Muscle of leg (tissue), 11 donors: Measurements from ENCODE around the gene KLKB1. TPM values are rescaled to one million over a fixed set of nuclear protein-coding genes. Genes with fewer than 3 reads are reported as not detected.
"Not testable (repeated sequence)": the region's sequence is repeated elsewhere in the genome, so short reads cannot be mapped to it uniquely, and the experiment has no call there.

ENCODE experiments used
- DNase-seq: peaks from one replicate; pipeline ENCODE4 v3.0.0; 2013
- H3K27ac ChIP-seq: one replicate; pipeline ENCODE4 v1.5.1; 2013; ENCODE audit warnings: mild to moderate bottlenecking, low read length, control low read depth
- H3K27me3 ChIP-seq: one replicate; pipeline ENCODE4 v1.6.1; 2013; ENCODE audit warnings: low read length; ENCODE audit not compliant: control insufficient read depth, insufficient read depth
- H3K36me3 ChIP-seq: one replicate; pipeline ENCODE4 v1.6.1; 2013; ENCODE audit warnings: low read length; ENCODE audit not compliant: control insufficient read depth, insufficient read depth
- H3K4me1 ChIP-seq: one replicate; pipeline ENCODE4 v1.6.1; 2013; ENCODE audit warnings: low read length; ENCODE audit not compliant: control insufficient read depth, insufficient read depth
- H3K4me3 ChIP-seq: one replicate; pipeline ENCODE4 v1.5.1; 2013; ENCODE audit warnings: low read length, control low read depth
- H3K9me3 ChIP-seq: replicated peaks from 2 replicates; pipeline ENCODE4 v1.6.1; 2013; ENCODE audit warnings: low read depth, low read length; ENCODE audit not compliant: control insufficient read depth
- WGBS: methylation state at CpG from one replicate; pipeline ENCODE4 v1.1.5; 2013; ENCODE audit warnings: missing lambda C conversion rate; ENCODE audit not compliant: insufficient coverage; 5-methylcytosine and 5-hydroxymethylcytosine counted together
- polyA plus RNA-seq, 8 donors: library from polyadenylated mRNA; unstranded; fragments of 120-200 nt; gene quantifications; one replicate each; pipeline versions ENCODE4 v1.2.1 to v1.2.3, GENCODE V29; 2013; ENCODE audit warnings: inconsistent platforms in 1 of 8, low replicate concordance in 1 of 8; ENCODE audit not compliant: insufficient read length in 8 of 8, insufficient read depth in 1 of 8
- total RNA-seq: library from RNA; stranded (reverse); fragments of 120-200 nt; gene quantifications from one replicate; pipeline ENCODE4 v1.2.4, GENCODE V29; 2013

KLKB1 gene
- total and polyA plus RNA-seq, 9 donors = 0.09 to 0.71 (median 0.21) TPM

DNA sequence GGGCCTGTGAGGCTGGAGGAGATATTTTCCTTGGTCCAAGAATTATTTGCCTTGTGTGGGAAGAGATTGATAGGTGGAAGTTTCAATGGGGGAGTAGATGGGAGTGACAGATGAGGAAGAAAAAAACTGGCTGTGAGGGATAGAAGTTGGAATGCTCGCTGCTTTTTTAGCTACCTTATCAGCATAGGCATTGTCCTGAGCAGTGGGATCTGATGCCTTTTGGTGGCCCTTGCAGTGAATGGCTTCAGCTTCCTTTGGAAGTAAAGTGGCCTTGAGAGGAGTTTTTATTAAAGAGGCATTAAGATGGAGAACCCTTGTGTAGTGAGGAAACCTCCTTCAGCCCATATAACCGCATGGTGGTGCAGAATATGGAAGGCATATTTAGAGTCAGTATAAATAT is 16.0 kb downstream of the KLKB1 start:
- Histone ChIP-seq H3K27me3 (no peaks in the 10 kb centered on the region), H3K4me1 (no peaks in the 10 kb centered on the region), H3K36me3 (no peaks in the 10 kb centered on the region), H3K27ac (no peak overlapping the region), H3K9me3 (no peaks in the 10 kb centered on the region), H3K4me3 (no peak overlapping the region)
- DNase-seq = no peak
- 75% methylated on average over 1 of the region's 2 CpGs for WGBS

DNA sequence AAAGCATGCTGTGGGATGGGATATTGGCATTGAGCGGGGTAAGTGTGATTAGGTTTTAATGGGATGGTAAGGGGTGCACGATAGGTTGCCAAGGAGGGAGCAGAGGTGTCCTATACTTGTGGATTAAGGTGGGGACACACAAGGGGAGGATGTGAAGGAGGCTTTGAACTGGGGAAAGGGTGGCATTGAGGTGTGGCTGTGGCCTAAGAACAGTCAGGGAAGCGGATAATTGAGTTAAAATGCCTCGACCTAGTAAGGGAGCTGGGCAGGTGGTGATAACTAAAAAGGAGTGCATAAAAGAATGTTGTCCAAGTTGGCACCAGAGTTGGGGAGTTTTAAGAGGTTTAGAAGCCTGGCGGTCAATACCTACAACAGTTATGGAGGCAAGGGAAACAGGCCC is 17.5 kb downstream of the KLKB1 start:
- Histone ChIP-seq H3K9me3 (no peaks in the 10 kb centered on the region), H3K27ac (no peak overlapping the region), H3K27me3 (no peaks in the 10 kb centered on the region), H3K36me3 (no peaks in the 10 kb centered on the region), H3K4me3 (no peak overlapping the region), H3K4me1 (no peaks in the 10 kb centered on the region)
- WGBS = 80% methylated on average over 5 of the region's 5 CpGs
- no peak for DNase-seq

DNA sequence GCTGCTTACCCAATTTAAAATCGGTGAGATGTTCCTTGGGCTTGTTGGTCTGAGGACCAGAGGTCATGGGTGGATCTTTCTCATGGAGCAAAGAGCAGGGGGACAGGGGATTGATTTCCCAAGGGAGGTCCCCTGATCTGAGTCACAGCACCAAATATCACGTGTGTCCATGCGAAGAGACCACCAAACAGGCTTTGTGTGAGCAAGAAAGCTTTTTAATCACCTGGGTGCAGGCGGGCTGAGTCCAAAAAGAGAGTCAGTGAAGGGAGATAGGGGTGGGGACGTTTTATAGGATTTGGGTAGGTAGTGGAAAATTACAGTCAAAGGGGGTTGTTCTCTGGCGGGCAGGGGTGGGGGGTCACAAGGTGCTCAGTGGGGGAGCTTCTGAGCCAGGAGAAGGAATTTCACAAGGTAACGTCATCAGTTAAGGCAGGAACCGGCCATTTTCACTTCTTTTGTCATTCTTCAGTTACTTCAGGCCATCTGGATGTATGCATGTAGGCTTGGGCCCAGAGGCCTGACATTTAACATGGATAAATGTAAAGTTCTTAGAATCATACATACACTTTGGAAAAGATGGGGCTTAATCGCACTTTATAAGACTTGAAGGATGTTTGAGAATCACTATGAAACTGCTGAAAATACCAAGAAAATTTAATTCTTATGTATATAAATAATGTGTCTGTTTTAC is 19.9 kb downstream of the KLKB1 start:
- not testable (repeated sequence) for DNase-seq, H3K4me3 ChIP-seq, H3K36me3 ChIP-seq, H3K27ac ChIP-seq, H3K4me1 ChIP-seq, H3K27me3 ChIP-seq, H3K9me3 ChIP-seq
- WGBS = 89% methylated on average over 5 of the region's 9 CpGs

DNA sequence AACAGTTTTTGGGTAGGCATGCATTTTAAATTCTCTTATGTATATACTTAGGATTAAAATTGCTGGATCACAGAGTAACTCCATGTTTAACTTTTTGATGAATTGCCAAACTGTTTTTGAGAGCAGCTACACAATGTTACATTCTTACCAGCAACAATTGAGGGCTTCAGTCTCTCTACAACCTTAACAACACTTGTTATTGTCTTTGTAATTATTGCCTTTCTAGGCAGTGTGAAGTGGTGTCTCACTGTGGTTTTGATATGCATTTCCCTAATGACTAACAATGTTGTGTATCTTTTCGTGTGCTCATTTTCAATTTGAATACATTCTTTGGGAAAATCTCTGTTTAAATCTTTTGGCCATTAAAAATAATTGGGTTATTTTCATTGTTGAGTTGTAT is 21.3 kb downstream of the KLKB1 start:
- Histone ChIP-seq H3K4me3 (no peak overlapping the region), H3K27me3 (no peaks in the 10 kb centered on the region), H3K9me3 (no peaks in the 10 kb centered on the region), H3K27ac (no peak overlapping the region), H3K4me1 (no peaks in the 10 kb centered on the region), H3K36me3 (no peaks in the 10 kb centered on the region)
- WGBS = no CpG with 5 or more reads among the region's 1 CpG
- DNase-seq = no peak

DNA sequence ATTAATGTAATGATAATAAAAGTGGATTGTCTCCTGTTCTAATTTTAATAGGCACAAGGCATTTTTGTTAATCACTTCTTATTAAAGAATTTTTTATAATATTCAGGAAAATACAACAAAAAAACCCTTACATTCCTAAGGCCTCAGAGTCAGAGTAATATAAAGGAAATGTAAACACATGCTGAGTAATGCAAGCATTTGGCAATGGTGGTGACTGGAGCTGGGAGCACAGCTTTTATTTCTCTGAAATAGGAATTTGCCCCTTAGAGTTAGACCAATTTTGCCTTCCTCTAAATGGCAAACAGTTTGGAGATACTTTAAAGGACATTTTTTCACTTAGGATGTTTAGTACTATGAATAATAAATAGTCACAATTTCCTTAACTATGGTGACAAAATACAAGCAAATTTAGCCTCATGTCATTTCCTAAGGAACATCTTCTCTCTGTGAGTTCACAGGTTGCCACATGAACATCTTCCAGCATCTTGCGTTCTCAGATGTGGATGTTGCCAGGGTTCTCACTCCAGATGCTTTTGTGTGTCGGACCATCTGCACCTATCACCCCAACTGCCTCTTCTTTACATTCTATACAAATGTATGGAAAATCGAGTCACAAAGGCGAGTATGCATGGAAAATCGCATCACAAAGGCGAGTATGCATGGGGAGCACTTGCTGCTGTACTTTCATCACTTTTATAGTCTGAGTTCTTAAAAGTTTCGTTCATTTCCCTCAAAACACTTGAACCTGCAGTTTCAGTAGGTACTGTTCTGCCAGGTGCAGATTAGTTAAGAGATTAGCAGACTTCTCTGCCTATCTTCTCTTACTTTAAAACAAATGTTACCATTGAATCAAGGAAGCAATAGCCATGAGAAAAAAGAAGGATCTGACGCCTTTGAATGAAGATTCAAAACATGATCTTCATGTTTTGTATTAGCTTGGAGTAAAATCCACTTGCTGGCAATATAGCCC is 22.8 kb downstream of the KLKB1 start:
- Histone ChIP-seq H3K36me3 (no peaks in the 10 kb centered on the region), H3K27ac (no peak overlapping the region), H3K4me1 (no peaks in the 10 kb centered on the region), H3K4me3 (no peak overlapping the region), H3K27me3 (no peaks in the 10 kb centered on the region), H3K9me3 (no peaks in the 10 kb centered on the region)
- 40% methylated on average over 2 of the region's 8 CpGs for WGBS
- DNase-seq = no peak

DNA sequence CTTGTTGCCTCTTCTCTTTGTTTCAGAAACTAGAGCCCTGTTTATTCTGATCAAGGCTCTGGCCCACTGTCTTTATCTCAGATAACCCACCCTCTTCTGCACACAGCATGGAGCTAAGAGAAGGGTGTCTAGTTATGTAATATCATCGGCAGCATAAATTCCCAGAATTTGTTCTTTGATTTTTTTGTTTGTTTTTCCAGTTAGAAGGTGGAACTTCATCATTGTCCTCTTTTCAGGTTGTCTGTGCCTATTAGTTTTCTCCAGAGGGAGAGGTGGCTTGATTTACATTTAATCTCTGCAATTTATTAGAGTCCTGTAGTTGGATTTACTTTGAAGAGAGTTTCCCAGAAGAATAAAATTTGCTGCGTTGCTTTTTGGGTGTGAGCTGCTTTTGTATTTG is 23.5 kb downstream of the KLKB1 start:
- H3K36me3 ChIP-seq = no peaks in the 10 kb centered on the region
- no CpG with 5 or more reads among the region's 2 CpGs for WGBS
- no peaks in the 10 kb centered on the region for H3K4me1 ChIP-seq
- H3K9me3 ChIP-seq = no peaks in the 10 kb centered on the region
- no peak for DNase-seq
- no peak overlapping the region for H3K27ac ChIP-seq
- H3K27me3 ChIP-seq = no peaks in the 10 kb centered on the region
- H3K4me3 ChIP-seq = no peak overlapping the region

DNA sequence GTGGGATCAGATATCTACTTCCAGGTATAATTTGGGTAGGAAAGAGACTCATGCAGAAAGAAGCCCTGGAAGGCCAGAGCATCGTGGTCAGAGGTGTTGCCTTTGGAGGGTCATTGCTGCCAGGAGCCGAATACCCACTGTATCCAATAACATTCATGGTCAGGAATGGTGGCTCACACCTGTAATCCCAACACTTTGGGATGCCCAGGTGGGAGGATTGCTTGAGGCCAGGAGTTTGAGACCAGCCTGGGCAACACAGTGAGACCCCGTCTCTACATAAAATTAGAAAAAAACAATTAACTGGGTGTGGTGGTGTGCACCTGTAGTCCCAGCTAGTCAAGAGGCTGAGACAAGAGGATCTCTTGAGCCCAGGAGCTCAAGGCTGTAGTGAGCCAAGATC is 27.8 kb downstream of the KLKB1 start:
- 83% methylated on average over 2 of the region's 3 CpGs for WGBS
- H3K4me3 ChIP-seq = no peak overlapping the region
- no peaks in the 10 kb centered on the region for H3K4me1 ChIP-seq
- no peaks in the 10 kb centered on the region for H3K9me3 ChIP-seq
- DNase-seq = no peak
- no peak overlapping the region for H3K27ac ChIP-seq
- H3K27me3 ChIP-seq = no peaks in the 10 kb centered on the region
- H3K36me3 ChIP-seq = no peaks in the 10 kb centered on the region

DNA sequence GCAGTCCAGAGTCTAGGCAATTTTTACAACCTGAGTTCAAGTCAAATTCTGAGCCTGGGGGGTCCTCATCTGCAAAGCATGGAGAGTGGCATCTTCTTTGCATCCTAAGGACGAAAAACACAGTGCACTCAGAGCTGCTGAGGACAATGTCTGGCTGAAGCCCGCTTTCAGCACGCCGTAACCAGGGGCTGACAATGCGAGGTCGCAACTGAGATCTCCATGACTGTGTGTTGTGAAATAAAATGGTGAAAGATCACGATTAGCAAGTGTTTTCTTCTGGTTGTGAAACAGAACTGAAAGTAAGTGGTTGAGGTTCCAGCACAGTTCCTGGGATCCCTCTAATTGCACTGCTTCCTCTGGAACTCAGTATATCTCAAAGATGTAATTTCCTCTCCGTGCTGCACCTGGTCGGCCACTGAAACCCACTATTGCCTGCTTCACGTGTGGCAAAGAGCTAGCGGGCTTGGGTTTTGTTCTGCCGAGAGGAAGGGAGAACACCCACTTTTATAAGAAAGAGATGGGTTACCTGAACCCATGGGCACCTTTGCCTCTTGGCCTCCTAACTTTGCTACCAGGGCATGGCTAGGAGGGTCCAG is 31.0 kb downstream of the KLKB1 start:
- H3K4me3 ChIP-seq = no peak overlapping the region
- no peaks in the 10 kb centered on the region for H3K9me3 ChIP-seq
- H3K27me3 ChIP-seq = no peaks in the 10 kb centered on the region
- H3K36me3 ChIP-seq = no peaks in the 10 kb centered on the region
- no peak overlapping the region for H3K27ac ChIP-seq
- peaks cover 5% of the 10 kb centered on the region for H3K4me1 ChIP-seq
- DNase-seq = no peak
- WGBS = 86% methylated on average over 11 of the region's 12 CpGs

DNA sequence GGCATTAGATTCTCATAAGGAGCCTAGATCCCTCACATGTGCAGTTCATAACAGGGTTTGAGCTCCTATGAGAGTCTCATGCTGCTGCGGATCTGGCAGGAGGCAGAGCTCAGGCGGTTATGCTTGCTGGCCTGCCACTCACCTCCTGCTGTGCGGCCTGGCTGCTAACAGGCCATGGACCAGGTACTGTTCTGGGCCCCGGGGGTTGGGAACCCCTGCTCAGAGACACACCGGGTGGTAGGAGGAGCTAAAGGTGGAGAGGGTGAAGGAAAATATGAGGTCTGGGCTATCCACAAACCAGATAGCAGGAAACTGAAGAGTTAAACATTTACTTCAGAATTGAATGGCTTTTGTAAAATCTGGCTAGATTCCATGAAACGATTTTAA is 32.8 kb downstream of the KLKB1 start:
- Histone ChIP-seq H3K4me1 (peaks cover 5% of the 10 kb centered on the region), H3K9me3 (no peaks in the 10 kb centered on the region), H3K4me3 (no peak overlapping the region), H3K27ac (no peak overlapping the region), H3K36me3 (no peaks in the 10 kb centered on the region), H3K27me3 (no peaks in the 10 kb centered on the region)
- DNase-seq = no peak
- 76% methylated on average over 6 of the region's 6 CpGs for WGBS
